Adrenal gland (tissue), 5 donors: ENCODE results near the gene MRC1.

Source experiments
- CTCF ChIP-seq, 6 experiments: fragments of 450-650 bp in 4 of 6; fragments of 200-600 bp in 2 of 6; sonication (generic) in 1 of 6; IDR thresholded peaks; 1 replicate in 5 of 6; 2 replicates in 1 of 6; pipeline versions ENCODE4 v1.5.1 to v1.8.0; 2016 to 2021; ENCODE audit warnings: antibody characterized with exemption in 6 of 6, mild to moderate bottlenecking in 2 of 6, moderate library complexity in 1 of 6
- POLR2A ChIP-seq, 2 donors: fragments of 450-650 bp; IDR thresholded peaks; one replicate each; pipeline ENCODE4 v1.6.1; 2017; ENCODE audit warnings: antibody characterized with exemption in 2 of 2, mild to moderate bottlenecking in 2 of 2, moderate library complexity in 1 of 2
- donor health status: DM: no; HTN: no; CAD: no.

GRCh38 chr10:17883621-17884020, 74.5 kb downstream of the MRC1 start:
- no peak for TF ChIP-seq CTCF (IDR thresholded peaks at IDR 0.05)
- TF ChIP-seq POLR2A (IDR thresholded peaks at IDR 0.05), result no peak
